HFFc6 (cell line): ENCODE data around the gene BRIP1. TPM values are rescaled to one million over a fixed set of nuclear protein-coding genes. Genes with fewer than 3 reads are reported as not detected.

Experiments
- DNase-seq: peaks from one replicate; pipeline ENCODE4 v3.0.0-alpha.2; 2018
- H3K27ac Mint-ChIP-seq: 2 replicates; pipeline ENCODE4 v1.8.0; 2020; ENCODE audit warnings: mild to moderate bottlenecking, mixed read lengths
- H3K27me3 Mint-ChIP-seq: 2 replicates; pipeline ENCODE4 v1.8.0; 2021; ENCODE audit warnings: mild to moderate bottlenecking, moderate library complexity, mixed read lengths; ENCODE audit not compliant: insufficient read depth
- H3K36me3 Mint-ChIP-seq: 2 replicates; pipeline ENCODE4 v1.8.0; 2021; ENCODE audit warnings: low read depth, mixed read lengths
- H3K4me1 Mint-ChIP-seq: 2 replicates; pipeline ENCODE4 v1.8.0; 2020; ENCODE audit warnings: low read depth, mixed read lengths
- H3K4me3 Mint-ChIP-seq: 2 replicates; pipeline ENCODE4 v1.8.0; 2020; ENCODE audit warnings: mild to moderate bottlenecking, moderate library complexity, mixed read lengths
- H3K9me3 Mint-ChIP-seq: 2 replicates; pipeline ENCODE4 v1.8.0; 2020; ENCODE audit warnings: mild to moderate bottlenecking, mixed read lengths
- CTCF ChIP-seq: fragments of 200-600 bp; sonication (generic); IDR thresholded peaks from 2 replicates; pipeline ENCODE4 v1.5.0; 2021; ENCODE audit warnings: antibody characterized with exemption, mild to moderate bottlenecking
- total RNA-seq, 6 experiments: library from RNA; stranded (reverse); fragmentation: NEBNext Ultra II Directional; extraction: Animal tissue kit (Norgen Biotek cat#: 25700); gene quantifications; 2 replicates in 1 of 6; 3 replicates in 5 of 6; pipeline ENCODE4 v1.2.3, GENCODE V29; 2021

Gene BRIP1
- total RNA-seq, 6 experiments from 2014 or later, result 4.6 to 9.7 (median 8.5) TPM

DNA sequence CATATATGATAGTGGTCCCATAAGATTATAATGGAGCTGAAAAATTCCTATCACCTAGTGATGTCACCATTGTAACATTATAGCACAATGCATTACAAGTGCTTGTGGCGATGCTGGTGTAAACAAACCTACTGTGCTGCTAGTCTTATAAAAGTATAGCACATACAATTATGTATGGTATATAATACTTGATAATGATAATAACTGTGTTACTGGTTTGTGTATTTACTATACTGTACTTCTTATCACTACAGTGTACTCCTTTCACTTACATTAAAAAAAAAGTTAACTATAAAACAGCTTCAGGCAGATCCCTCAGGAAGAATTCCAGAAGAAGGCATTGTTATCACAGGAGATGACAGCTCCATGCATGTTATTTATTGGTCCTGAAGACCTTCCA, 150.3 kb downstream of the BRIP1 start:
- Mint-ChIP-seq H3K9me3 (peaks cover 18% of the 10 kb centered on the region), H3K36me3 (peaks cover 42% of the 10 kb centered on the region), H3K27ac (no peak overlapping the region), H3K27me3 (no peaks in the 10 kb centered on the region), H3K4me3 (no peak overlapping the region), H3K4me1 (no peaks in the 10 kb centered on the region)
- DNase-seq, result no peak
- no peak for TF ChIP-seq CTCF

DNA sequence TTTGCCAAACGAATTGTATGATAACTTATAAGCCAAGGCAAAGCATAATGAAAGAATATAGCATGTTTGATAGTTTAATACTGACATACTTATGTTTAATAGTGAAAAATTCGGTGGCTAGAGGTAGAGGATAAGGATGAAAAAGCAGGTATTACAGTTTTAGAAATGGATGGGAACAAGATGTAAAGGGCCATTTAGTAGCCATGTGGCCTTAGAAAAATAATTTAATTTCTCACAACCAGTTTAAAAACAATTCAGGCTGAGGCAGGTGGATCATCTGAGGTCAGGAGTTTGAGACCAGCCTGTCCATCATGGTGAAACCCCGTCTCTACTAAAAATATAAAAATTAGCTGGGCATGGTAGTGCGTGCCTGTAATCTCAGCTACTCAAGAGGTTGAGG, 152.8 kb downstream of the BRIP1 start:
- H3K4me1 Mint-ChIP-seq, result no peaks in the 10 kb centered on the region
- TF ChIP-seq CTCF, result no peak
- H3K27ac Mint-ChIP-seq, result no peak overlapping the region
- H3K9me3 Mint-ChIP-seq, result no peaks in the 10 kb centered on the region
- no peak overlapping the region for H3K4me3 Mint-ChIP-seq
- no peak for DNase-seq
- H3K27me3 Mint-ChIP-seq, result no peaks in the 10 kb centered on the region
- H3K36me3 Mint-ChIP-seq, result peaks cover 47% of the 10 kb centered on the region

GRCh38 chr17:61709567-61709966, 153.8 kb downstream of the BRIP1 start:
- peaks cover 54% of the 10 kb centered on the region for H3K36me3 Mint-ChIP-seq

GRCh38 chr17:61704935-61705449, 158.3 kb downstream of the BRIP1 start:
- no peaks in the 10 kb centered on the region for H3K27me3 Mint-ChIP-seq
- H3K4me3 Mint-ChIP-seq, result no peak overlapping the region
- H3K36me3 Mint-ChIP-seq, result peaks cover 87% of the 10 kb centered on the region
- DNase-seq, result no peak
- no peak for TF ChIP-seq CTCF
- H3K4me1 Mint-ChIP-seq, result no peaks in the 10 kb centered on the region
- H3K9me3 Mint-ChIP-seq, result peaks cover 25% of the 10 kb centered on the region
- H3K27ac Mint-ChIP-seq, result no peak overlapping the region

More at GRCh38 chr17:61709567-61709966, 153.8 kb downstream of the BRIP1 start:
- no peak overlapping the region for H3K4me3 Mint-ChIP-seq
- H3K27me3 Mint-ChIP-seq, result no peaks in the 10 kb centered on the region
- no peak for DNase-seq
- H3K27ac Mint-ChIP-seq, result no peak overlapping the region
- no peaks in the 10 kb centered on the region for H3K4me1 Mint-ChIP-seq
- no peak for TF ChIP-seq CTCF
- no peaks in the 10 kb centered on the region for H3K9me3 Mint-ChIP-seq

- no peaks in the 10 kb centered on the region for H3K27me3 Mint-ChIP-seq
- H3K36me3 Mint-ChIP-seq, result peaks cover 87% of the 10 kb centered on the region
- H3K4me3 Mint-ChIP-seq, result no peak overlapping the region
- no peak for DNase-seq
- TF ChIP-seq CTCF, result no peak
- H3K27ac Mint-ChIP-seq, result no peak overlapping the region
- H3K4me1 Mint-ChIP-seq, result no peaks in the 10 kb centered on the region
- peaks cover 44% of the 10 kb centered on the region for H3K9me3 Mint-ChIP-seq
These were observed 160.9 kb downstream of the BRIP1 start for GRCh38 chr17:61702450-61702849.

- no peak for TF ChIP-seq CTCF
- Mint-ChIP-seq H3K4me3 (no peak overlapping the region), H3K27me3 (no peaks in the 10 kb centered on the region), H3K27ac (no peak overlapping the region), H3K4me1 (no peaks in the 10 kb centered on the region), H3K36me3 (peaks cover 87% of the 10 kb centered on the region), H3K9me3 (peaks cover 44% of the 10 kb centered on the region)
- no peak for DNase-seq
These were observed 161.3 kb downstream of the BRIP1 start for GRCh38 chr17:61701978-61702377.
